Measurements from ENCODE around the gene HPSE2.

HPSE2 gene

GRCh38 chr10:98664329-98665042, 571.2 kb downstream of the HPSE2 start:
- no peak for DNase-seq

DNA sequence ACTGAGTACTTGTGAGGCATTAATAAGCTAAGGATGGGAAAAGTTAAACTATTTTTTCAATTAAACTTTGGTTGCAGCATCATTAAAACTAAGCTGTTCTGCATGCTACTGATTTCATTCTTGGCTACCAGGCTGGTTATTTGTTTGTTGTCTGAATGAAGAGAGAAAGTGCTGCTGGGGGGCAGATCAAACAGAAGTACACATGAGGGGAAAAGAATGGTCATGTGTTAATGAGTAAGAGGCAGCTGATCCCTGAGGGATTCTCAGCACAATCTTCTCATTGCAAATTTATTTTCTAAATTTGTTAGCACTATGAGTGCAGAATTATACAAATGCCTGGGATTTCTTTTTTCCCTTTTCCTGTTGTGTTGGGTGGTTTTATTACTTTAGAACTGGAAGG, 575.7 kb downstream of the HPSE2 start:
- DNase-seq, result no peak

DNA sequence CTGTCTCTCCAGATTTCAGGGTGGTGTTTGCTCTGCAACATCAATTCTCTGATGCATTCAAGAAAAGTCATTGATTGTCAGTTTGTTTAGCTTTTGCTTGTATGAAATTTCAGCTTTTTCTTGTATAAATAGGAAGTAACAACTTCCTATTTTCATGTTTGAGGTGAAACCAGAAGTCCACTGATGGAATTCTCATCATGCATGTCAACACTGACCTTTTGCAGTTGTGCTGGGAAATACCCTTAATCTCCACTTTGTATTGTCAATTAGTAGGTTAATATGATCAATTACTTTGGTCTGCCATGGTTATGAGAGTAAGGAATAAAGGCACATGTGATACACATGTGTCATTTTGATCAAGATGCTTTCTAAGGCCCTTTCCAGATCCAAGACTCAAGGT, 580.2 kb downstream of the HPSE2 start:
- no peak for DNase-seq

DNA sequence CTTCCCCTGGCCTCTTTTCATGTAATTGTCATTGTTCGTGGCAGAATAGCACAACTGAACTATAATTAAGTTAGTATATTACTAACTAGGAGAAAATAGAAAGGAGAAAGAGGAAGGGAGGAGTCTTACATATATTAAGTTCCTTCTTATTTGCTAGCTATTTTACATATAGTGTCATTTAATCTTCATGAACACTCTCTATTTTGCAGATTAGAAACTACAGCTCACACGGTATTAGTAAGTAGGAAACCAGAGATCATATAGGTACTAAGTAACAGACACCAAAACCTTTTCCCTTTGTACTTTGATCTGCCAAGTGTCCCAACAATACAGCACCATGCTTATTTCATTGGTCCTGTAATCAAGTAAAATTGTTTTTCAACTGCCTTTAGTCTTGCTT, 586.5 kb downstream of the HPSE2 start:
- no peak for DNase-seq

GRCh38 chr10:98646998-98647917, 588.4 kb downstream of the HPSE2 start:
- no peak for DNase-seq

DNA sequence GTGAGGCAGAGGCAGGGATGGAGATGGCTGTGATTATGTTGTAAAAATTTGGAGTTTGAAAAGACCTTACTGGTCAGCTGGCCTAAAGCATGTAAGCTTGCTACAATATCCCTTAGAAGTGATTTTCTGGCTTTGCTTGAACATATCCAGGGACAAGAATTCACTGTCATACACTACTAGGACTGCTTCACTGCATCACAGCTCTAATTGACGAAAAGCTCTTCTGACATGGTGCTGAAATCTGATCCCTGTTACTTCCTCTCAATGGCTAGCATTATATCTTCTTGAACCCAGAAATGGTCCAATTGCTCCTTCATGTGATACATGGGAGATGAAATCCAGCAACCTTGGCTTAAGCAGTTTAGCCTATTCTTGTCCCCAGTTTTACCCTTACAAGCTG, 591.2 kb downstream of the HPSE2 start:
- no peak for DNase-seq

- no peak for DNase-seq
These were observed 593.4 kb downstream of the HPSE2 start for GRCh38 chr10:98642281-98642680.

DNA sequence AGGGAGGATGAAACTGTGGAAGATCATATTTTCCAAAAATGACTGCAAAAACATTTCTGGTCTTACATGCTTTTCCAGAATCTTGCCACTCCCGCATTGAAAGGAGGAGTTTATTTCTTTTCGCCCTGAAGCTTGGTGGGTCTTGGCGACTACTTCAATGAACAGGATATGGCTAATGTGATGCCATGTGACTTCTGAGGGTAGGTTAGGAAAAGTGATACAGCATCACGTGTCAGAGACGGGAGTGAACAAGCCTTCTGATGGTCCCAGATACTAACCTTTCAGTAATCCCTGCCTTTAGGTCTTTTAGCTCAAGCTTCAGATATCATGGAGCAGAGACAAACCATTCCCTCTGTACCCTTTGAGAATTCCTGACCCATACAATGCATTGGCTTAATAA, 596.7 kb downstream of the HPSE2 start:
- no peak for DNase-seq

- no peak for DNase-seq
These were observed 598.7 kb downstream of the HPSE2 start for GRCh38 chr10:98636921-98637329.

DNA sequence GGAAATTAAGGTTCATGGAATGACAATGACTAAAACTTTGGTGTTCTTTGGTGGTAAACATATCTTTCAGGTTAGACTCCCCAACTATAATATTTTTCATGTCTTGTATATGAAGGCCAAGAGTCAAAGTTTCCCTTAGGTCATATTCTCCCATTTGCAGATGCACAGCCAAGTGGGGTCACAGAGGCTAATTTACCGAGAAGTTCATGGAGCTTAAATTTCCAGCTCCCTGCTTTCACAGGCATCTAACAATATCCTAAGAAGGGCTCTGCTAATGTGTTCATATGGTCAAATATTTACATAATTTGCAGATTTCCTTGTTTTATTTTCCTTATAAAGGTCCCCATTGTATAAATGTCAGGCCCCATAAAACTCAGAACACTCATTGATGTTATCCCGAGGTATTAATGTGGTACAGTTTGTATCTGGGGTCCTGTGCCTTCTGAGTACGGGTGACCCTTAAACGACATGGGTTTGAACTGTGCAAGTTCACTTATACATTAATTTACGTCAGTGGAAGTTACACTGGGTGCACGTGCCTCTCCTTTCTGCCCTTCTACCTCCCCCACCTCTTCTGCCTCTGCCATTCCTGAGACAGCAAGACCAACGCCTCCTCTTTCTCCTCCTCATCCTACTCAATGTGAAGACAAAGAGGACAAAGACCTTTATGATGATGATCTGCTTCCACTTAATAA, 603.0 kb downstream of the HPSE2 start:
- no peak for DNase-seq

DNA sequence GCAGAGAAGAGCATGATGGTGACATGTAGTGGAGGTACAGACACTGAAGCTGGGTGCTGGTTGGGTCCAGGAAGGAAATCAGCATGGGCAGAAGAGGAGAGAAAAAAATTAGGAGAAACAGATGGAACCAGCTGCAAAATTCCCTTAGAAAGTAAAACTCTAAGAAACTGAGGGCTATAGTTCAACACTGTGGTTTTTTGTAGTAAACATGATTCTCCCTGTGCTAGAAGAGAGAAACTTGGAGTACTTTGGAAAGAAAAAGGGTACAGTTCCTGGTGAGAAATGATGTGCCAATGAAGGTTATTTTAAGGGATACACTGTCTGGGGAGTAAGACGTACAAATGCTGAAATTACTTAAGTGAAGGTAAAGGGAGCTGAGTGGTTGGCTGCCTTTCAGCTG, 607.4 kb downstream of the HPSE2 start:
- DNase-seq, result no peak

GRCh38 chr10:98627711-98628110, 607.9 kb downstream of the HPSE2 start:
- DNase-seq, result no peak

- DNase-seq, result no peak
These were observed 610.7 kb downstream of the HPSE2 start for GRCh38 chr10:98624963-98625362.

- no peak for DNase-seq
These were observed 612.5 kb downstream of the HPSE2 start for GRCh38 chr10:98623176-98623575.

GRCh38 chr10:98621630-98622029, 614.0 kb downstream of the HPSE2 start:
- no peak for DNase-seq

DNA sequence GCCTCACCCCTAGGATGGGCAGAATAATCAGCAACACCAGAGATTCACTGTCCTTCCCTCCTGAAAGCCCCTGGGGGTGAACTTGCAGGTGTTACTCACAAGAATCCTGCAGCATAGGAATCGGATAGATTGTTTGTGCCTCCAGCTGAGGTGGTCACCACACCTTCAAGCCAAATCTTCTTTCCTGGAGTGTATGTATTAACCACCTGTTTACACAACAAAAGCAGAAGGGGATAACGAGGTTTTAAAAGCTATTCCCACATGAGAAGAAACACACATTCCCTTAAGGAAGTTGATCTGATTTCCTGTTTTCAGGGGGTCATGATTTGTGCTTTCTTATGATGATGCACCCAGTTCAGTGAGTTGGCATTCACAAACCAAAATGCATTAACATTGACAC, 615.1 kb downstream of the HPSE2 start:
- no peak for DNase-seq

DNA sequence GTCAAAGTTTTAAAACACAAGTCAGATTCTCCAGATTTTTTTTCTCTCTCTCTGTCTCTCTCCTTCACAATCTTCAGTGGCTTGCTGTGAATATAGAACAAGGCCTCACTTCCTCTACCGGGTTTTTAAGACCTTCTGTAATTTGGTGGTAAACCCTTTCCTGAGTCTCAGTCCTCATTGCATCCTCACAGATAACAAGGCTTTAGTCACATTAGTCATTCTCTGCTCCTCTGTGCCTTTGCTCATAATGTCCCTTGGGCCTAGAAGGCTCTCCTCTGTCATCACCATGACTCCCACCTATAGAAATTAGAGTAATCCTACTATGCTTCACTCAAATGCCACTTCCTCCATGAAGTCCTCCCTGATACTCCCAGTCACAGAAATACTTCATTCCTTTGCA, 616.2 kb downstream of the HPSE2 start:
- DNase-seq, result no peak

DNA sequence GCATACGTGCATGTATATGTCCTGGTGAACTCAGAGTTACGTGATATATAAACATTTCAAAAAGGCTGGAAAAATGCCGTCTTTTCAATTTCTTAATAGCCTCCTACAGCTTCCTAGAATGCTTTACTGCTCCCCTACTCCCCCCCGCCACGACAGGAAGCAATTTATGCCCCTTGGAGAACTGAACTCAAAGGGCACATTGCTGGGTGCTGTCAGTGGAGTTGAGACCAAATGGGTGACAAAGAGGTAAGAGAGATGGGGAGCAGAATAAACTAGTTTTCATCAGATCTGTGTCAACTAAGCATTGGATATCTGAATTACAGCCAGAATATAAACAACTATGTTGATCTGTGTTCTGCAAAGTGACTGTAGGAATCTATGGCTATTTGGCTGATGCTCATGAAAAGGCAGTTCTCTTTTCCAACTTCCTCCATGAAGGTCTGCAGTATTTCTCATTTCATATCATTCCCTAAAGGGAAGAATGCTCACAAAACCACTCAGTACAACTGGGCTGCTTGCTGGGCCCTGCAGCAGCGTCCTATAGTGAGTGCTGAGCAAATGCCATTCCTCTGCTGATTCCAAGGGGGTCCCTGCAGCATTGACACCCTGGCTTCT, 617.6 kb downstream of the HPSE2 start:
- no peak for DNase-seq

DNA sequence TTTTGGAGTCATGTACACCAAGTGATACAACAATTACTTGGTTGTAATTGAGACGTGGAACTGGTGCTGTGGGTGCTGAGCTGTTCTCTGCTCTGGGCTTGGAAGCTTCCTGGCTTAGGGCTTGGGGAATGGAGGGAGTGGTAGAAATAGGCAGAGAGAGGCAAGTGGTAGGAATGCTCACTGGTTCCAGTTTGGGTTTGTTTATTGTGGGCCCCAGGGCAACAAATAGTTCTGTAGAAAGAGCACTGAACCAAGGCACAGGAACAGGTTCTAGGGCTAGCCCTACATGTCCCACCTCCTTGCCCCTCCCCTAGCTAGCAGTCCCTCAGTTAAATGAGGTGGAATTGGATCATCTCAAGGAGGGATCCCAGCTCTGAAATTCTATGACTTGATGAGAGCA, 622.2 kb downstream of the HPSE2 start:
- no peak for DNase-seq

DNA sequence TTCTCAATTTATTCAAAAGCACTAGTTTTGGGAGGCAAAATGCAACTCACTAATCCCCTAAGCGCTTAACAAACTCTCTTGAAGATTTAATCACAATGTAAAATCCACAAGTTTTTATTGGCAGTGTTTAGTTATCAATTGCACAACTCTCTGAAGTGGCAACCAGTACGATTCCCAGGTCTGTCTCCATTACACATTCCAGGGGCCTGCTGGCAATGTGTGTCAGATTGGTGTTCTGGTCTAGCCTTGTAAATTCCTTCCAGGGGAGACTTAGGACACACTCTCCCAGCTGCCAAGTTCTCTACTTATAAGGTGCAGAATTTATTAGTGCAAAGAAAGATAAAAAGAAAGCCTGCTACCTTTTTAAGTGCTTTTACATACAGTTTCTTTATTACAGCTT, 624.2 kb downstream of the HPSE2 start:
- no peak for DNase-seq

DNA sequence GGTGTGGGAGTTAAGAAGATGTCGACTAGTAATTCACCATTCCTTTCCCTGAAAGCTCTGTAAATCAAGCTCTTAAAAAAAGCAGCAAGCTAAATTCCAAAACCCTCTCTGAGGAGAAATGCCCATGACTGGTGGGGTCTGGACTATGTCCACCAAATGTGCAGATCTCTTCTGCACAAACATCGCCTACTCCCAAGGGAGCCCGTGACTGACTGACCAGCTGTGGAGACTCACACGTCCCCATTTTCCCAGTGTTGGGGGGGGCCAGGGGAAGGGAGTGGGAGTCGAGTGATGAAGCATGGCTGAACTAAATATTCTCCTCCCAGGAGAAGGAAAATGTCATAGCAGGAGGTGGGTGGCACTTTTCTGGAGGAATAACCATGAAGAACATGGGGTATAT, 624.8 kb downstream of the HPSE2 start:
- no peak for DNase-seq

DNA sequence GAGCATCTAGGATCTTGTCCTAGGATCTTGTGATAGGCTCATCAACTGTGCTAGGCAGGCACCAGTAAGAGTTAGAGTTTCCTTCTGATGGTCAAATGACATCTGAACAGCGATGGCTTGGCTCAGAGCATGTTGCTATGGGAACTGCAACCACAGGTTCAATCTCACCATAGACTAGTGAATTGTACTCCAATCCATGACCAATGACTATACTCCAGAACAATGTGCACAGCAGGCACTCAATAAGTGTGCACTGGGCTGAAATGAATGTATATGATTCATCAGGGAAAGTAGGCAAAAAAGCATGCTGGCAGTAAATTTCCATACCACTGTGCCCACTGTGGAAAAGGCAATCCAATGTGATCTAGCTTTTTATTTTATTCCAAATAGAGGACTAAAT, 625.4 kb downstream of the HPSE2 start:
- no peak for DNase-seq

DNA sequence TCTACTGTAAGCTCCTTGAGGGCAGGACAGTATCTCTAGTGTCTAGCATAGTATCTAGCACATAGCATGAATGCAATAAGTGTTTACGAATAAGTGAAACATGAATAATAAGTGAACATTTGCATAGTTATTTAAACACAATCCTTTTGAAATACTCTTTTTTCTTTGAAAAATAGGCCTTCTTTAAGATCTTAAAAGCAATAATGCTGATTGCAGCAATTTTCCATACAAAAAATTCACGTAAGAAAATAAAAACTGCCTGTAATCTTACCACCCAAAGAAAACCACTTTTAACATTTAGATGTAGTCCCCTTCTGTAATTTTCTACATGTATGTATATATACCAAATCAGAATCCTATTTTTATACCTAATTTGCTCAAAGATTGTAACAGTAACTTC, 626.4 kb downstream of the HPSE2 start:
- DNase-seq, result no peak

Measured in cerebellar nuclear complex (tissue), 1 donor.